HG03060 (cell line): ENCODE results near the gene C1QTNF9B.
"Not testable (repeated sequence)": the region's sequence is repeated elsewhere in the genome, so short reads cannot be mapped to it uniquely, and the experiment has no call there.

Experiments
- ATAC-seq: cut with Tn5 transposase; IDR thresholded peaks from one replicate; pipeline ENCODE4 v1.9.1; 2021; ENCODE audit warnings: low read depth, moderate number of reproducible peaks; ENCODE audit not compliant: unreplicated experiment

The C1QTNF9B gene

GRCh38 chr13:23898101-23898500, 799 bp upstream of the C1QTNF9B start:
- ATAC-seq = no peak

DNA sequence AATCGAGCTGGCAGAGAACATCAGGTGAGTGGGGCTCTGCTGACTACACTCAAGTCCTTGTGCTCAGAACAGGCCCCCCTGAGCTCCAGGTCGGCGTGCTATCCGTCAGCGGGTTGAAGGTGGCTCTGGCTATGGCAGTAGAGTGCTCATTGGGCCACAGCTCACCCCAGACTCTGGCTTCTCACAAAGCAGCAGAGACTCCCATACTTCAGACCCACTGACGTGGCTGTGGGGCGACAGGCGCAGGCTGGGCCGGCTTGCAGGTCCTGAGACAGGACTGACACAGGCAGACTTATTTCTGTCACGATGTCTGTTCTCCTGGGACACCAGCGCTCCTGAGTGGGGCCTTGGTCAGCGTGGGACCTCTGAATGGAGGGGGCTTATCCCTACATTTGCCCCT, 2.6 kb downstream of the C1QTNF9B start:
- ATAC-seq = not testable (repeated sequence)

DNA sequence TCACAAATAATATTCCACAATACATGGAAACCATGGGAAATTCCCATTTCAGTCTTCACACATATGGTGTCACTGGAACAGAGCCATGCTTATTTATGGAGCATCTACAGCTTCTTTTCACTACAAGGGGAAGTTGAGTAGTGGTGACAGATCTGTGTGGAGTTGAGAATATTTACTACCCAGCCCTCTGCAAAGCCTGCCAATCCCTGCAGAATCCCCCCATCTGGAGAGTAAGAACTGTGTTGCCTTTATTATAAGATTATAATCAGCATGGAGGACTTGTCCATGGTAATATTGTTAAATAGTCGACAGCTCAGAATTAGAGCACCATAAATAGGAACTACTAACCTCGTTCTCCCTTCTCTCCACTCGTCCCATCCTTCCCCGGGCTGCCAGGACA, 3.5 kb downstream of the C1QTNF9B start:
- not testable (repeated sequence) for ATAC-seq

DNA sequence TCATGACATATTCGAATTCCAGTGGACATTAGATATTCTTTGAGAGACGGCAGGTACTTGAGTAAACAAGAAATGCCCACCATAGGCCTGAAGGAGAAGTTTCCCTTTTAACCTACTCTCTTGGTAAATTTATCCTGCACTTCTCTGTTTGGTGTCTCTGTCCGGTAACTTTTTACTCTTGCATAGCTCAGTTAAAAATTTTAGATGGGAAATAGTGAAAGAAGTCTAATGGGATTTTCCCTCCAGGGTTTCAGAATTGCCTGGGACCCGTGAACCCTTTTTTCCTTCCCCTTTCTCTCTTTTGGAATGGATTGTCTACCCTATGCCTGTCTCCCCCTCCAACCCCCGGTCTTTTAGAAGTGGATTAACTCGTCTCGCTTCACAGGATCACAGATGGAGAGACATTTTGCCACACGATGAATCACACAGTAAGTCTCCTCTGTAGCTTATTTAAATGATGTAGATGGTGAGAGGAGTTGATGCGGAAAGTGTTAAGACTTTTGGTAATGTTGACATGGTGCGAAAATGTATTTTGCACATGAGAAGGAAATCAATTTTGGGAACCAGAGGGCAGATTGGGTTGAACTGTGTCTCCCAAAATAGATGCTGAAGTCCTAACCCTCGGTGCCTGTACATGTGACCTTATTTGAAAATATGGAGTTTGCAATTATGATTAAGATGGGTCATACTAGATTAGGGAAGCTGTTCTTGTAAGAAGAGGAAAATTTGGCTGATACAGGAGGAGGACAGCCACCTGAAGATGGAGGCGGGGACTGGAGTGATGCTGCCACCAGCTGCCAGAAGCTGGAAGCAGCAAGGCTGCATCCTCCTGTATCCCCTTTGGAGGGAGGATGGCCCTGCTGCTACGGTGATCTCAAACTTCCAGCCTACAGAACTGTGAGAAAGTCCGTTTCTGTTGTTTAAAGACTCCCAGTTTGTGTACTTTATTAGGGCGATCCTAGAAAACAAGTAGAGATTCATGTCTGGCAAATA, 7.4 kb downstream of the C1QTNF9B start:
- ATAC-seq = peak; percentile 7

- ATAC-seq = peak; percentile 76
Measured at GRCh38 chr13:23888658-23889614, 8.4 kb downstream of the C1QTNF9B start, which contains the start of gene MIPEP. MIPEP (minus strand) TSS chr13:23889400; CDS start chr13:23889320, 80 bp downstream.

- ATAC-seq = not testable (repeated sequence)
Measured at GRCh38 chr13:23884361-23884760, 12.9 kb downstream of the C1QTNF9B start.

DNA sequence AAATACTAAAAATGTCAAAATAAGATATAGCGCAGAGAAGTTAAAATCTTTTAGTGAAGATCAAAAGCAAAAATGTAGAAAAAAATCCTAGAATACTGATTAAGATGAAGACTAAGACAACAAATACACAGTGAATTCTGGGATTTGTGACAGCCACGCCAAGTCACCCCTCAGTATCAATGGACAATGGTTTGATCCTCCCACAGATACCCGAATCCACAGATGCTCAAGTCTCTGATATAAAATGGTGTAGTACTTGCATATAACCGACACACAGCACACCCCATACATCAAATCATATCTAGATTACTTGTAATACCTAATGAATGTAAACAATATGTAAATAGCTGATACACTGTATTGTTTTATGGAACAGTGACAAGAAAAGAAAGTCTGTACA, 14.0 kb downstream of the C1QTNF9B start:
- no peak for ATAC-seq

- ATAC-seq = not testable (repeated sequence)
Measured at GRCh38 chr13:23881402-23881800, 15.9 kb downstream of the C1QTNF9B start.

DNA sequence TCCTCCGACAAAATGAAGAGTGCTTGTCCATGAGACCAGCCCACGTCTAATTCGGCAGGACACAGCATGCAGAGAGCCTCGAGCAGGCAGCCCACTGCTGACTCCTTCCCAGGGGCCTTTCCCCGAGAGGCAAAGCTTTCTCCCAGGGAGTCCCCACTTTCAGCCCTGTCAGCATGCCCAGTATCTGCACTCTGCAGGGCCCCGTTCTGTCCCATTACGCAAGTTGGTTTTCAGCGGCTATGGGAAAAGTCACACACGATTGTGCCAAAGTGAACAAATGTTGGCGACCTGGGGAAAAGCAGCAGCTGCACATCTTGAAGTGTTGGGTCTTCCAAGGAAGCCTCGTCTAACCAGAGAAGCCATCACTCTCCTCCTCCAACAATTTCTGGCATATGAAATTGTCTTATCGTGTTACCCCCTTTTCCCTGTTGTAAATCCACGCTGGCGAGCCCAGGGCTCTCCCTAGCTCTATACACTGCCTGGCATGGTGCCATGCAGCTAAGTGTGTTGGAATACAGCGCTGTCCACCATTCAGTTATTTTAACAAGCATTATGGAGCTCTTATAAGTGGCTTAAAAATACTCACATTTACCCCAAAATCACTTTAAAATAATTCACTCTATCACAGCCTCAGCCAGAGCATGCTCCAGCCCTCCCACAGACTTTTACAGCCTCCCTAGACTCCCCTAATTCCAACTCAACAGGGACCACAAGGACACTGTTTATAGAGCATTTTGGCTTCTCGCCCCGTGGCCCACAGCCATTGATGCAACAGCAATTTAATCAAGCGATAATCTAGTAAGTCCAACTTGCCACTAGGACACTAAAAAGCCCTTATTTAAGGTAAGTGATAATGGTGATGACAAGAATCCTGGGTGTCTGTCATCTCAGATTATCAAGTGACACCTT, 16.6 kb downstream of the C1QTNF9B start:
- ATAC-seq = not testable (repeated sequence)

DNA sequence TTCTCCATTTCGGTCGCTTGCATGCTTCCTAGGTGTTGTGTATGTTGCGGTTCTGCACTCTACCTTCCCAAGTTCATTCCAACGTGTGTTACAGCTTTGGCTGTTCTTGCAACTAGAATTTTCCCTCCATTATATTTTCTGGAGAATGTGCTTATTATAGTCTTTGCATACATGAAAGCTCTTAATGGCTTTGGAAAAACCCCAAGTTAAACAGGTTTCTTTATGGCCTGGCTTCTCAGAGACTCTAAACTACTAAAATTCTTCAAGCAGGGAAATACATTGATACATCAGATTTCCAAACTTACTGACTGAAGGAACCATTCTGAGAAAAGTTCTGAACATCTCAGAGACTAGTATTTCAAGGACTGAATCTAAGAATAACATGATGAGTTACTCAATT, 20.0 kb downstream of the C1QTNF9B start:
- no peak for ATAC-seq

DNA sequence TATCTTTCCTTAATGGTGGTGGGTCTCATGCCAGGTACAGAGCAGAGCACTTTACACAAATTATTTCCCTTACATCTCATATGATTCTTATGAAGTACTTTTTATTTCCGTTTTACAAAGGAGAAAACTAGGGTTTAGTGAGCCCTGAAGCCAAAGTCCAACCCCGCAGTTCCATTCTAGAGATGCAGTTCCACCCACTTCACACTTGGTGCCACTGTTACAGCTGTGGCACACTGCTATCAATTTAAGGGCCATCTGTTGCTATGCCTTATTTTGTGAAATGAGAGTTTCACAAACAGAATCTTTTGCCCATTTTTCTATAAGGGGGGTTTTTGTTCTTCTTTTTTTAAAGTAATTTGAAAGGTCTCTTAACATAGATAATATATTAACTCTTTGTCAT, 21.0 kb downstream of the C1QTNF9B start:
- no peak for ATAC-seq

GRCh38 chr13:23871616-23872220, 25.6 kb downstream of the C1QTNF9B start:
- no peak for ATAC-seq

DNA sequence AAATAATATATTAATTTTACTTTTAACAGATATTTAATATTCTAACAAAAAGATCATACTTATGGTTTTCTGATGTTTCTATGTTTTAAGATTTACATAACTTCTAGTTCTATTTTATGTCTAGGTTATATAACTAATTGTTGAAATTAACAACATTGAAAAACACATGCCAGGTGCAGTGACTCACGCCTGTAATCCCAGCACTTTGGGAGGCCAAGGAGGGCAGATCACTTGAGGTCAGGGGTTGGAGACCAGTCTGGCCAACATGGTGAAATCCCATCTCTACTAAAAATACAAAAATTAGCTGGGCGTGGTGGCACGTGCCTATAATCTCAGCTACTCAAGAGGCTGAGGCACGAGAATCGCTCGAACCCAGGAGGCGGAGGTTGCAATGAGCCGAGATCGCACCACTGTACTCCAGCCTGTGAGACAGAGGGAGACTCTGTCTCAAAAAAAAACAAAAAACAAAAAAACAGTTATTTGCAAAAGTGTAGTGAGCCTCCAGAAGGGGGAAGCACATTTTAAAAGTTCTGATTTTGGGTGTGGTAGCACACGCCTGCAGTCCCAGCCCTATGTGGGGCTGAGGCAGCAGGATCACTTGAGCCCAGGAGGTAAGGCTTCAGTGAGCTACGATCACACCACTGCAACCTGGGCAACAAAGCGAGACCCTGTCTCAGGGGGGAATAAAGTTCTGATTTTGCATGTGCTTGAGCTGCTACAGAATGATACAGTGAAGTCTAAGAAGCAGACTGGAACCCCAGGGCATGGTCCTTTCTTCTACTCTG, 26.8 kb downstream of the C1QTNF9B start:
- ATAC-seq = no peak

DNA sequence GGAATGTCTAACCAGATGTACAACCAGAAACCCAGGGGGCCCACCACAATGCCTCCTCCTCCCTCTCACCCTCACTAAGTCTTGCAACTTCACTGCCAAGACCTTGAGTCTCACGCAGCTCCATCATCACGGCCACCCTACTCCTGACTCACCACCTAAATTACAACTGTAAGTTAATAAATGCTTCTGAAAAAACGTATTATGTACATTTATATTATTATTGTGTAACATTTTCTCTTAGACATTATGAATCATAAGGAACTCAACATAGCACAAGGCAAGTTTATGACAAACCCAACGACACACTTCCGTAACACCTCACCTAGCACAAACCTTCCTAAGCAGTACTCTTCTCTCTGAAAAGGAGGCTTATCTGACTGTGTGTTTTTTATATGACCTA, 28.8 kb downstream of the C1QTNF9B start:
- no peak for ATAC-seq

DNA sequence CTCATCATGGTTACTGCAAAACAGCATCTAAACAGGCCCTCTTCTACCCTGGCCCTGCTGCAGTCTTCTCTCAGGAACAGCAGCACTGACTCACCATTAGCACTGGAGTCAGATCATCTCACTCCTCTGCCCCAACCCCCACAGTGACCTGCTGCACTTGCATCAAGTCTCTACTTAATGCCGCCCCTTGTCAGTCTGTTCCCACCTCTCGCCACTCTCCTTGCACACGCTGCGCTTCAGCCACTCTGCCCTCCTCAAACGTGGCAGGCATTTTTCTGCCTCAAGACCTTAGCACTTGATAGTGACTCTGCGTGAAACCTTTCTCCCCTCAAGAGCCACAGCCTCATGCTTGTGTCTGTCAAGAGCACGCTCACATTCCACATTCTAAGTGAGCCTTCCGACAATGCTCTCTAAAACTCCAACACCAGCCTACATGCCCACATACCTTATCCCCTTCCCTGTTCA, 30.2 kb downstream of the C1QTNF9B start:
- ATAC-seq = no peak

GRCh38 chr13:23866420-23867026, 30.8 kb downstream of the C1QTNF9B start:
- no peak for ATAC-seq

GRCh38 chr13:23865906-23866305, 31.4 kb downstream of the C1QTNF9B start:
- no peak for ATAC-seq

GRCh38 chr13:23865026-23865425, 32.3 kb downstream of the C1QTNF9B start:
- ATAC-seq = no peak
